GM19455 (cell line): ENCODE data around the gene EXD3.
"Not testable (repeated sequence)": the region's sequence is repeated elsewhere in the genome, so short reads cannot be mapped to it uniquely, and the experiment has no call there.

Experiments used
- ATAC-seq: cut with Tn5 transposase; IDR thresholded peaks from one replicate; pipeline ENCODE4 v1.9.1; 2021; ENCODE audit not compliant: unreplicated experiment

EXD3 gene

DNA sequence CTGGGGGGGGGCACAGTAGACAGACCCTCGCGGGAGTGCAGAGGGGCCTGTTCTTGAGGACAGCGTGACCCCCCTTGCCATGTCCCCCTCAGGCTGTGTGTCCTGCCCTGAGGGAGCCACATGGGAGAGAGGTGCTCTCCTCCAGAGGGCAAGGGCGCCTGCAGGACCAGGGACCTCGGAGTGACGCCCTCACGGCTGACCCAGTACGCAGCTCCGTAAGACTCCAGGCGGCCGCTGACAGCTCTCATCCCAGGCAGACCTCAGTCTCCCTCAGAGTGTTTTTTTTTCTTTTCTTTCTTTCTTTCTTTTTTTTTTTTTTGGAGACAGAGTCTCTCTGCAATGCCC, 27.3 kb downstream of the EXD3 start:
- ATAC-seq = no peak

DNA sequence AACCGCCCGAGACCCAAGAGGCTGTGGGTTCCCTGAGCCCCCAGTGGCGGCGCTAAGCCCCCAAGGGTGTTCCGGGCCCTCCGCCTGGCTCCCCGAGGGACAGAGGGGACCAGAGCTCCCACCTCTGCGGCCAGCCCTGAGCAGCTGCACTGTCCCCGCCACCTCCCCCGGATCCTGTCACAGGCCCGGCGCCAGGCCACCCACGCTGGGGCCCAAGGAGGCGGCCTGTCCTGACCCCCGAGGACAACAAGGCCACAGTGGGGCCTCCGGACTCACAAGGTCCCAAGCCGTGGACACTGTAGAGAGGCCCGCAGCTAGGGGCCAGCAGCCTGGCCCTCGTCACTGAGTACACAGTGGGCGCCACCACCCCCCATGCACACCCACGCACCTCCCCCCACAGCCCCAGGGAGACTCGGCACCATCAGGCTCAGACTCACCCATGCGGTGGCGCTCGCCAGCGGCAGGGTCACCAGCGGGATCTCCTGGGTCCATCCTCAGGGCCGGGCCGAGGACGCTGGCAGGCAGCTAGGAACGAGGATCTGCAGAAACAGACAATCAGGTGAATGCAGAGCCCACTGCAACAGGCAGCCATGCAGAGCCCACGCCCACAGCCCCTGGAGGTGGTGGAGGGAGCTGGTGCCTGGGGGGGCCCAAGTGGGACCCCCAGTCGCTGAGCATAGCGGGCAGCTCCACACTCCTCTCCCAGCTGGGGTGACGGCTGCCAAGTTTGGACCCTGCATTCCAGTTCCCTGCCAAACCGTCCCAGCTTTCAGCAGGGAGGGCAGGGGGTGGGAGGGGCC, 27.9 kb downstream of the EXD3 start:
- no peak for ATAC-seq

DNA sequence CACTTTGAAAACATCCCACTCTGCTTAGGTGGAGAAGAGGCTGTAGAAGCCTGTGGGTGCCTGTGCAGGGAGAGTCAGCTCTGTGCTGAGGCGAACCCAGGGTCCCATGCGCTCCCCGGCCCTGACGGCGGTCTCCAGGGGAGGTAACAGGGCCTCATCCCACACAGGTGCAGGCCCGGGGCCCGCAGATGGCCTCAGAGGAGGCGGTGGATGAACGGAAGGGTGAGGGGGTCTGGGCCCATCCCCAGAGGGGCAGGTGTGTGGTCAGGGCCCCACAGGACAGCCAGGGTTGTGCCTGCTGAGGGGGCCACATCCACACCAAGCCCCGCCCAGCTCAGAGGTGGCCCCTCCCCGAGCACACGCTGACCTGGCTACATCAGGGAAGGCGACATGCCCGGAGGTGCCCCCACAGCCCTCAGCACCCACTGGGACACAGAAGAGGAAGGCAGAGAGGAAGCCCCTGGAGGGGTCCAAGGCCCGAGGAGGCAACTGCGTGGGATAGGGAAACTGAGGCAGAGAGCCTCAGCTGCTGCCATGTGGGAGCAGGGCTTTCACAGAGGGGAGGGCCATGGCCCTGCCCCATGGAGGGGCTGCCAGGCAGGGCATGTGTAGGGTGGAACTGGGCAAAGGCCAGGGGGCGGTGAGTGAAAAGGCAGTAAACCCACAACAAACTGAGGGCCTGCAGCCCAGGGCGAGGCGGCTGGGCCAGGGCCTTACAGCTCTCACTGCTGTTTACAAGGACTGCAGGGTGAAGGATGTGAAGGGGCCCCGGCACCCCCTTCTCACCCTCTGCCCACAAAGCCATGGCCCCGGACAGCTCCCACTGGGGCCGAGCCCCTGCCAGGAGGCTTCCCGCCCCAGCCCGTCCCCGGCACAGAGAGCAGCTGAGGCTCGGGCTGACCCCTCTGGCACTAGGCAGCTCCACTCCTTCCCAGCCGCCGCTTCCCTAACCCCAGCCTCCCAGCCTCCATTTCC, 29.5 kb downstream of the EXD3 start:
- ATAC-seq = no peak

DNA sequence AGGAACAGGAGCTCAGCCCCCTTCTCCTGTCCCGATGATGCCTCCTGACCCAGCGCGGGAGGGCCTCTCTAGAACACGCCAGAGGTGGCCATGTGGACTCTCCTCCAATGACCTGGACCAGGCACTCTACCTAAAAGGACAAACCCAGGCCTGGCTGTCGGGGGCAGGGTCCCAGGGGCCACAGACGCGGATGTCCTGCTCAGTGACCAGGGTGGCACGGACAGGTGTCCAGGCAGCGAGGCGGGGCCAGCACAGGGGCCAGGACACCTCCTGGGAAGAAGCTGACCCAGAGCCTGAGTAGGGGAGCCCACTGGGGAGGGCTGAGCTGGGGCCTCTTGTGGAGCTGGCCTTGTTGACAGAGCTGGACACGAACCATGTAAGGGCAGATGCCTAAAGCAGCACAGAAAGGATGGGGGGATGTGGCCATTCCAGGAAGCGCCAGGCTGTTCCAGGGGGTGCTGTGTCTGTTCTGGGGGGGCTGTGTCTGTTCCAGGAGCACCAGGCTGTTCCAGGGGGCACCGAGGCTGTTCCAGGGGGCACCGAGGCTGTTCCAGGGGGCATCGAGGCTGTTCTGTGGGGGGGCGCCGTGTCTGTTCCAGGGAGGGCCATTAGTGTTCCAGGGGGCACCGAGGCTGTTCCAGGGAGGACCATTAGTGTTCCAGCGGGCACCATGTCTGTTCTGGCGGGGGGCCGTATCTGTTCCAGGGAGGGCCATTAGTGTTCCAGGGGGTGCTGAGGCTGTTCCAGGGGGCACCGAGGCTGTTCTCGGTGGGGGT, 30.5 kb downstream of the EXD3 start:
- ATAC-seq = no peak

DNA sequence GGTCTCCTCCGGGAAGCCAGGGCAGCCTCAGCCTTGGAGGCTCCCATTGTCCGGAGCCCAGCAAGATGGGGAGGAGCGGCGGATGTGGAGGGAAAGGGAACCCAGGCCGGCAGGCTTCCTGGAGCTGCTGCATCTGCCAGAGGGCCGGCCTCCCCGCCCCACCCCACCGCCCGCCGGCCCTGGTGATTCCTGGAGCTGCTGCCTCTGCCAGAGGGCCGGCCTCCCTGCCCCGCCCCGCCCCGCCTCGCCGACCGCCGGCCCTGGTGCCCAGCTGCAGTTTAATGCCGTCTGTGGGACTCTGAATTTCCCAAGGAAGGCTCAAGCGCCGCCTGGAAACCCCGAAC, 31.6 kb downstream of the EXD3 start:
- ATAC-seq = no peak

DNA sequence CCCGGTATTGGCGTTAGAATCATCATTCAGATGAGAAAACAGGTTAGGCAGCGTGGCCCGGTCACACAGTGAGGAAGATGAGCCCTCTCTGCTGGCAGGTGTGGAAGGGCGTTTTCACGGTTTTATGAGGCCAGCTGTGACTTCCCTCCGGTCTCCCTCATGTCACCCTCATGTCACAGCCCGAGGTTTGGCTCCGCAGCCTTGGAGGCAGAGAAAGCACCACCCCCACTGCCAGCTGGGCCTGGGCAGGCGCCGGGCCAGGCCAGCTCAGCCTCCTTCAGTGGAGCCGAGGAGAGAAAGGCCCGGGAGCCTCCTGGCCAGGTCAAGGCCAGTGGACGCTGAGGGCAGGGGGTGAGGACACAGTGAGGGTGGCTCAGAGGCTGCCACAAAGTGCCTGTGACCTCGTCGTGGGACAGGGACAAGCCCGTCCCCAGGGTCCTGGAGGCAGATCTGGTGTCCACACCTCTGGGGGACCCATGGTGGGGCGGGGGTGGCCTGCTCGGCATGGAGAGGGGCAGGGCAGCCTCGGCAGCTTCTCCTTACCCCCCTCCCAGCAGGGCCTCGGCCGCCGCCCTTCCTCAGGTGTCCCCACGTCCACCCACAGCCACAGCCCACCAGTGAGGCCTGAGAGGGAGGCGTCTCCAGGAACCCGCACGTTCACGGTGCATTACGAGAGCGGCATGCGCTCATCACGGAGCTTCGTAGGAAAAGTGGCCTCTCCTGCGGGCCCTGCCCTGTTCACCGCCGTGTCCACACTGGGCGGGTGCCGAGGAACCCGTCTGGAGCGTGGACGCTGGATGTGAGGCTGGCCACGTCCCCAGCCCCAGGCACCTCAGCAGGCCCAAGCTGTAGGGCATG, 32.2 kb downstream of the EXD3 start:
- no peak for ATAC-seq

DNA sequence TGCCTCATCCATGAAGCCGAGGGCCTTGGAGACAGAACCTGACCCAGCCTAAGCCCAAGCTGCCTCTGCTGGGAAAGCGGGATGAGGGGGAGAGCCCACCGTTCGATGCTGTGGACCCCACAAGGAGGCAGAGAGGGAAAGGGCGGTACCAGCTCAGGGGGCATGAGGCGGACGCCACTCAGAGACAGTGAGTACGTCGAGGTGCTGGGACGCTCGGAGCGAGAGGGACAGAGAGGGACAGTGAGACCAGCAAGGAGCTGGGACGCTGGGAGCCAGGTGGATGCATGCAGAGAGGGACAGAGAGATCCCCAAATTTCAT, 33.6 kb downstream of the EXD3 start:
- ATAC-seq = no peak

DNA sequence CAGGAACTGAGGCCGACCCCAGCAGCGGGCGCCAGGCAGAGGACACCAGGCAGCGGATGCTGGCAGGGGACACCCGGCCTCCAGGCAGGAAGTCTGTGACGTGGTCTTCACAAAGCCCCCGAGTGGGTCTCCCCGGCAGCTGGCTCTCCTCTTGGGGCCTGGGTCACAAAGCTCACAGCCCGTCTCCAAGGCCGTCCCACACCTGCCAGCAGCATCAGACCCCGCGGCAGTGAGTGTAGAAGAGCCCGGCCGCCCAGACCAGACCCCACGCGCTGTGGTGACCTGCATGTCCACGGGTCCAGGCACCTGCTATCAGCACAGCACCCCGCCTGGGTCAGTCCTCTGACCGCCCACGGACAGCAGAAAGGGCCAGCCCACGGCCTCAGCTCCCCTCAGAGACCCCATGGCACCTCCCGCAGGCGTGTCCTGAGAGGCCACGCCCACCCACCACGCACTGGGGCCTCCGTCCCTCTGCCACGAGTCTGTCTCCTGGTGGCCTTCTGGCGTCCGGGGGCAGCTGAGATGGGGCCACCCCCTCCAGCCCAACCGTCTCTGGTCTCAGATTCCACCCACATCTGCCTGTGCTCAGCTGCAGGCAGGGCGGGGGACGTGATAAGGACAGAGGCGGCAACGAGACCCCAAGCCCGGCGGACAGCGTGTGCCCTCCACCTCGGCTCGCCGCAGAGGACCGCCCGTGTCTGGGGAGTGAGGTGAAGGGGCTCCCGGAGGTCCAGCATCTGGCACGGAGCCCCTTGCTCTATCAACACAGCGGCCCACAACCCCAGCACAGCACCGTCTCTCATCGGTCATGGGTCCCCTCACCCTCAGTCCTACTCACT, 34.2 kb downstream of the EXD3 start:
- ATAC-seq = no peak

DNA sequence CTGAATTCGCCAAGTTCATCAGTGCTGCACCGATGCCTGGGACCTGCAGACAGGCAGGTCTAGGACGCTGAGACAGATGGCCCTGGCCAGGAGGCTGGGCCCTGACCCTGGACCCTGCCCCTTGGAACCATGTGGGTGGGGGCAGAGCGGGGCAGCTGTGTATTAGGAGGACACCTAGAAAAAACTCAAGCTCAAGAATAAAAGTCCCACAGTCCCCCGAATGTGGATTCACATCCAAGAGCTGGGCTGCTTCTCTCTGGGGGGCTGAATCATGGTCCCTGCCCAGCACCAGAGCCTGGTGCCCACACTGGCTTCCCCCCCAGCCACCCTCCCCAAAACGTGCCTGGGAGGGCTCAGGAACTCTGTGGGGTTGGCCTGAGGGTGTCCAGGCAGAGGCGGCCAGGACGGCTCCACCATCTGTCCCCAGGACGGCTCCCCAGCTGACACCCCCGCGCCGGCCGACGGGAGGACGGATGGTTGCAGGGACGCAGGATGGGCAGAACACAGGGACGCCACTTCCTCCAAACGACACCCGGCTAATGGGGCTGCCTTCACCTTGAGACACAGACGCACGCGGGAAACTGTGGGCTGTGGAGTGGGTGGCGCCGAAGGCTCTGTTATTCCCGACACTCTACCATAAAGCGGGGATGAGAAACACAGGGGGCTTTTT, 34.9 kb downstream of the EXD3 start:
- ATAC-seq = no peak

DNA sequence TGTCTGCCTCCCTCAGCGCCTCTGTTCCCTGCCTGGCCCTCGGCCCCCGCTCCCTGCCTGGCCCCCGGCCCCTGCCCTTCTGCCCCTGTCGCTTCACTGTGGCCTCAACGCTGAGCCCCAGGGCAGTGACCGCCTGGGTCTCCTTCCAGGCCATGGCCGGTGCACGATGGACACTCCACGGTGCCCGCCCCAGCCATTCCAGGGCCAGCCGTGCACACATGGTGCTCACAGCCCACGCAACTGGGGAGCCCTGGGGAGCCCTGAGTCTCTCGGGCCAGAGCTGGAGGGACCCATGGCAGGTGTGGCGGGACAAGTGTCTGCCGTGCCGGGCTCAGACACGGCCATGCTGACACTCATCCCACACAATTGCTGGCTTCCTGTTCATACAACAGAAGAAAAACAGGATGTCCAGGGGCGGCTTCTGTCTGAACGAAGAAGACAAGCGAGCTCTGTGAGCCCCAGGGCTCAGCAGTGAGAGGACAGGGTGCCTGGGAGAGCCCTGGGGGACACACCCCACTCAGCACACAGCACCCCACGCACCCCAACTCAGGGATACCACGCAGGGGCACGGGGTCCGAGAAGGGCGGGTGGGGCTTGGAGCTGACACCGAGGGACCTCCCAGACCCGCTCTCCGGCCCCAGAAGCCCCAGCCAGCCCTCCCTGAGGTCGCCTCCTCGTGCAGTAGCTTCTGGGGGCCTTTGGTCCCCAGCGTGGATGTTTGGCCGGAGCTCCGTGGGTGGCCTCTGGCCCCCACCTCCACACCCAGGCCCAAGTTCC, 35.7 kb downstream of the EXD3 start:
- ATAC-seq = no peak

DNA sequence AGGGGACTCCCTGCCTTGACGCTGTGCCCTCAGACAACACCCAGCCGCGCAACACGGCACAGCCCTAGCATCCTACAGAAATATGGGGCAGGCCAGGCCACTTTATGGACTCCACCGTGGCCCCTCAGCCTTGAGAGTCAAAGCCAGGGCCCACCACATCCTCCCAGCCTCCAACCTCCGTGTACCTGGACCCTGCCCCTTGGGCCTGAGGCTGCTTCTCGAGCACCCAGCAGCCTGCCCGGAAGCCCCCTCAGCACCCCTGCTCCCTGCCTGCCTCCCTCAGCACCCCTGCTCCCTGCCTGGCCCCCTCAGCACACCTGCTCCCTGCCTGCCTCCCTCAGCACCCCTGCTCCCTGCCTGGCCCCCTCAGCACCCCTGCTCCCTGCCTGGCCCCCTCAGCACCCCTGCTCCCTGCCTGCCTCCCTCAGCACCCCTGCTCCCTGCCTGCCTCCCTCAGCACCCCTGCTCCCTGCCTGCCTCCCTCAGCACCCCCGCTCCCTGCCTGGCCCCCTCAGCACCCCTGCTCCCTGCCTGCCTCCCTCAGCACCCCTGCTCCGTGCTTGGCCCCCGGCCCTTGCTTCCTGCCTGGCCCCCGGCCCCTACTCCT, 36.4 kb downstream of the EXD3 start:
- not testable (repeated sequence) for ATAC-seq

DNA sequence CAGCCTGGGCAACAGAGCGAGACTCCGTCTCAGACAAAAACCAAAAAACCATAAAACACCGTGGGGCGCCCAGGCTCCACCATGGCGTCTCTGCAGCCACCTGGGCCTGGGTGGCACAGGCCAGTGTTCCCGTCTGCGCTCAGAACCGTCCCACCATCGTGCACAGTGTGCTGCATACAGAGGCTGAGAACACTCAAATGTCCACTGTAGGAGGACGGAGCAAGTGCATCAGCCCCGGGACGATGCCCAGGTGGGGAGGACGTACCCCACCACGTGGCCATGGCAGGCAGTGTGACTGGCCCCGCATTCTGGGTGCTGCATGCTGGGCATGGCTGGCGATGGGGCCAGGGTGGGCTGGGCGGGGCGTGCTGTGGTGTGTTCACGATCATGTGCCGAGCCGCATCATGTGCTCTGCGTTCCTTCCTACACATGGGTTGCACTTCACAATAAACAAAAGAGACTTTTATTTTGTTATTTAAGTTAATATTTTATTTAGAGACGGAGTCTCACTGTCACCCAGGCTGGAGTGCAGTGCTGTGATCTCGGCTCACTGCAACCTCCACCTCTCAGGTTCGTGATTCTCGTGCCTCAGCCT, 37.8 kb downstream of the EXD3 start:
- no peak for ATAC-seq

DNA sequence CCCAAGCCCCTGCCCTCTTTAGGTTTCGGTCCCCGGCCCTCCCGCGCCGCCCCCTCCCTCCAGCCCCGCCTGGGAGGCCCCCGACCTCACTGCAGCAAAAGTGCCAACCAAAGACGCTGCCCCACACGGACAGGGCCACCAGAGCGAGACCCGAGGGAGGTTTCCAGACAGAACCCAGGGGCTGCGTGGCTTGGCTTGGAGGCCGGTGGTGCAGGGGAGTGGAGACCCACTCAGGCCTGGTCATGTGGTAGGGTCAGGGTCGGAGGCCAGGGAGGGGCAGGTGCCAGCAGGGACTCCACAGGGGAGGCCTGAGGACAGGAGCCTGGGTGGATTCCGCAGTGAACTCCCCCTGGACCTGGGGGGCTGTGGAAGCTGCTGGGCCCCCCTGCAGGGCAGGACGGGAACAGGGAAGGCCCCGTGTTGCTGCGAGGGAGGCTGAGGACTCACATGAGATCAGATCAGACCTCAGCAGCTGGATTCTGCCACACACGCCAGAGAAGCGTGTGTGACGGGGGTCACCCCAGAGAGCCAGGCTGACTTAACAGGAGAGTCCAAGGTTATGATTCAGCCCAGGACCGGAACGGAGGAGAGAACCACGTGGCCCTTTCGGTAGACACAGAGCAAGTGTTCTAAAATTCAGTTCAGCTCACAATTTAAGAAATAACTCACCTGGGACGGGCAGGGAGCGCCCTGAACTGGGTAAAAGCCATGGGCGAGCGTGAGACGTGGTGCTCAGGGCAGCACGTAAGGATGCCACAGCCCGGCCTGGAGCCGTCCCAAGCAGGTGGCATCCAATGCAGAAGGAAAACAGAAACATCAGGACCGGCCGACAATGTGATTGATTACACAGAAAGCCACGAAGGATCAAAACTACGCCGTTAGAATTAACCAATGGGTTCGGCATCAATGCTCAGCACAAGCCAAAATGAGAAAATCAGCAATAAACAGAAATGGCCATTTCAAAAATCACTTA, 38.9 kb downstream of the EXD3 start:
- no peak for ATAC-seq

DNA sequence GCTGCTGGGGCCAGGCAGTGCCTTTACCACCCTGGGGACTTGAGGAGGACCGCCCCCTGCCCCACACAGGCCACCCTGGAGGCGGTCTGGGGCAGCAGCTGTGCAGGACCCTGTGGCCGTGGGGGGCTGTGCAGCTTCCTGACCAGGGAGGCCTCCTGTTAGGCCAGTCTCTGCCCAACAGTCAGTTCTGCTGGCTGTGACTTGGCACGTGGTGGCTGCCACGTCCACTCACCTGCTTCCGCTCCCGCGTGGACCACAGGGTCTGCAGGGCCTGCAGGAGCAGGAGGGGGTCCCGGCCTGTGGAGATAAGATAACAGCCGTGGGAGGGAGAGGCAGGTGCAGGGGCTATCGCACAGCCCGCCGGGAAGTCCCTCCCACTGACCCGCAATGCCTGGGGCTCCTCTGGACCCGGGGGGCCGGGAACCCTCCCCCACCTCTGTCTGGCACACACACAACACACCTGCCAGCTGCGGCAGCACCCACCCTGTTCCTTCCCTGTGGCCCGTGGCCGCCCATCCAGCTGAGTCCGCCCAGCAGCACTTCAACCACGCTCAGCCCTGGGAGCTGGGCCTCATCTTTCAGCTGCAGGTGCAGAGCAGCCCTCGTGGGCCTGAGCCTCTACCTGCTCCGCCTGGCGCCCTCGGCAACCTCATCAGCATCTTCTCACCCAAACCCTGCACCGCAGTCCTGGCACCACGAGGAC, 39.7 kb downstream of the EXD3 start:
- no peak for ATAC-seq

DNA sequence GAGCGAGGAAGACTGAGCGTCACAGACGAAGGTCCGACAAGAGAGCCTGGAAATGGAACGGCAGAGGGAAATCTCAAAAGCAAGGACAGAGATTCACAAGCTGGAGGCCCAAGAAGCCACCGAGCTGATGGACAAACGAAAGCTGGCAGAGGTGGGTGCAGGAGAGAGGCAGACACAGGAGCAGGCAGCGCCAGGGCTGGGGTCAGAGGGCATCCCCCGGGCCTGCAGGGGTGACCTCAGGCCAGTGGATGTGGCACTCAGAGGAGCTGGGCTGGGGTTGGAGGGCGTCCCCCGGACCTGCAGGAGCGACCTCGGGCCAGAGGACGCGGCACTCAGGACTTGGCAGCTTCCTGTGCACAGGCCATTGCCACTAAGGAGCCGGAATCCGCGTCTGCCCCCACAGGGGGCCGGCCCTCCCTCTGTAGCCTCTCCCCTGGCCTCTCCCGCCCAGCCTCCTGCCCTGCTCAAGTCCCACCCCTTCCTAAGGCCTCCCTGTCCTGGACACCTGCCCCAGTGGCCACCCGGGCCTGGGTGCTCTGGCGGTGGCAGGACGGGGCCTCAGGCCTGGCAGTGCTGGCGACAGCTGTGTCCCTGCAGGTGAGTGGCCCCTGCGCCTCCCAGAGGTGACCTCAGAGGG, 40.4 kb downstream of the EXD3 start:
- ATAC-seq = no peak
